Ishikawa (cell line): ENCODE data around the gene C7orf57.
A peak's percentile ranks its signal among the peaks of the same experiment; 100 is the strongest.

ENCODE experiments used
- CREB1 ChIP-seq: IDR thresholded peaks from 2 replicates; pipeline ENCODE4 v1.6.1; 2012; ENCODE audit warnings: low read depth
- EGR1 ChIP-seq: IDR thresholded peaks from 2 replicates; pipeline ENCODE4 v1.6.1; 2012
- EP300 ChIP-seq: IDR thresholded peaks from 2 replicates; pipeline ENCODE4 v1.6.1; 2012; ENCODE audit warnings: borderline replicate concordance
- FOXM1 ChIP-seq: IDR thresholded peaks from 2 replicates; pipeline ENCODE4 v1.6.1; 2012; ENCODE audit warnings: low read depth, borderline replicate concordance
- MAX ChIP-seq: IDR thresholded peaks from 2 replicates; pipeline ENCODE4 v1.6.1; 2012
- NFIC ChIP-seq: IDR thresholded peaks from 2 replicates; pipeline ENCODE4 v1.6.1; 2012
- RAD21 ChIP-seq: IDR thresholded peaks from 2 replicates; pipeline ENCODE4 v1.6.1; 2012; ENCODE audit warnings: low read depth
- REST ChIP-seq: IDR thresholded peaks from 2 replicates; pipeline ENCODE4 v1.6.1; 2012; ENCODE audit warnings: low read depth, mild to moderate bottlenecking
- TAF1 ChIP-seq: IDR thresholded peaks from 2 replicates; pipeline ENCODE4 v1.6.1; 2012; ENCODE audit warnings: low read depth, mild to moderate bottlenecking
- TCF12 ChIP-seq: IDR thresholded peaks from 2 replicates; pipeline ENCODE4 v1.6.1; 2012; ENCODE audit warnings: low read depth
- TEAD4 ChIP-seq: IDR thresholded peaks from 2 replicates; pipeline ENCODE4 v1.6.1; 2012
- USF1 ChIP-seq: IDR thresholded peaks from 2 replicates; pipeline ENCODE4 v1.6.1; 2012
- ZBTB7A ChIP-seq: IDR thresholded peaks from 2 replicates; pipeline ENCODE4 v1.6.1; 2012; ENCODE audit warnings: low read depth

- TF ChIP-seq RAD21, result no peak
- TF ChIP-seq MAX, result no peak
- no peak for TF ChIP-seq CREB1
- TF ChIP-seq USF1, result no peak
- no peak for TF ChIP-seq NFIC
- no peak for TF ChIP-seq EGR1
- no peak for TF ChIP-seq TCF12
- TF ChIP-seq TAF1, result no peak
- TF ChIP-seq REST, result no peak
- no peak for TF ChIP-seq ZBTB7A
- TF ChIP-seq FOXM1, result no peak
- peak; percentile 69 for TF ChIP-seq TEAD4
- TF ChIP-seq EP300, result no peak
These were observed 59.5 kb downstream of the C7orf57 start for GRCh38 chr7:48094861-48095293.
